AG09309 (cell line): ENCODE measurements around the gene CDKAL1.
"Not testable (repeated sequence)": the region's sequence is repeated elsewhere in the genome, so short reads cannot be mapped to it uniquely, and the experiment has no call there.

Source experiments
- DNase-seq: peaks from one replicate; pipeline ENCODE4 v3.0.0-alpha.2; 2010; ENCODE audit warnings: low read depth
- H3K4me3 ChIP-seq: 2 replicates; pipeline ENCODE4 v1.5.1; 2011; ENCODE audit warnings: mild to moderate bottlenecking, low read depth, low read length, moderate library complexity; ENCODE audit not compliant: control insufficient read depth
- CTCF ChIP-seq: IDR thresholded peaks from 2 replicates; pipeline ENCODE4 v1.5.1; 2011; ENCODE audit warnings: mild to moderate bottlenecking, low read depth, low read length, inconsistent platforms; ENCODE audit not compliant: insufficient read depth, control insufficient read depth; ENCODE audit errors: missing control alignments

CDKAL1 gene

GRCh38 chr6:21084656-21085055 is 550.4 kb downstream of the CDKAL1 start:
- H3K4me3 ChIP-seq: no peak overlapping the region
- no peak for DNase-seq
- TF ChIP-seq CTCF: no peak

- no peak overlapping the region for H3K4me3 ChIP-seq
- DNase-seq: no peak
- no peak for TF ChIP-seq CTCF
Observed at GRCh38 chr6:21085211-21085610, 551.0 kb downstream of the CDKAL1 start.

GRCh38 chr6:21085643-21086042 is 551.4 kb downstream of the CDKAL1 start:
- DNase-seq: no peak
- TF ChIP-seq CTCF: no peak
- H3K4me3 ChIP-seq: no peak overlapping the region

- TF ChIP-seq CTCF: no peak
- DNase-seq: no peak
- no peak overlapping the region for H3K4me3 ChIP-seq
Observed at GRCh38 chr6:21087188-21087587, 552.9 kb downstream of the CDKAL1 start.

GRCh38 chr6:21091411-21091810 is 557.2 kb downstream of the CDKAL1 start:
- TF ChIP-seq CTCF: no peak
- H3K4me3 ChIP-seq: no peak overlapping the region
- DNase-seq: no peak

GRCh38 chr6:21092231-21092772 is 558.0 kb downstream of the CDKAL1 start:
- DNase-seq, H3K4me3 ChIP-seq: not testable (repeated sequence)

- no peak for TF ChIP-seq CTCF
- H3K4me3 ChIP-seq: no peak overlapping the region
- DNase-seq: no peak
Observed at GRCh38 chr6:21095462-21095861, 561.2 kb downstream of the CDKAL1 start.
